ENCODE data around the gene CALD1. TPM values are rescaled to one million over a fixed set of nuclear protein-coding genes. Genes with fewer than 3 reads are reported as not detected.

CALD1 gene
- total RNA-seq, 1 donor: 3,507 TPM

DNA sequence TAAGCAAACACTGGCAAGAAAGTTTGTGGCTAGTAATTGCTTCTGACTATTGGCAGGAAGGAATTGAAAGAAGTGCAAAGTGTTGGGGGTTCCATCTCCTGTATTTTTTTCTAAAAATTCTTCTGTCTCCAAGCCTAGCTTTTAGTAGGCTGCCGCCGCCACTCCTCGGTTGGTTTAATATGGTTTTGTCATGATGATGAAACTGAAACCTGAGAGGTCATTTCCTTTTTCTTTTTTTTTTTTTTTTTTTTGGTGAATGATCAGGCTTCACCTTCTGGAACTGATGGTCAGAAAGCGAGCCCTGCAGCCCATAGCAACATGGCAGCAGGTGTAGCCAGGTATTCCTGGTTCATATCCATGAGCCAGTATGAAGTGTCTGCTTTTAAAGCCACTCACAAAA lies 131.5 kb downstream of the CALD1 start:
- TF ChIP-seq, protein P1, sequence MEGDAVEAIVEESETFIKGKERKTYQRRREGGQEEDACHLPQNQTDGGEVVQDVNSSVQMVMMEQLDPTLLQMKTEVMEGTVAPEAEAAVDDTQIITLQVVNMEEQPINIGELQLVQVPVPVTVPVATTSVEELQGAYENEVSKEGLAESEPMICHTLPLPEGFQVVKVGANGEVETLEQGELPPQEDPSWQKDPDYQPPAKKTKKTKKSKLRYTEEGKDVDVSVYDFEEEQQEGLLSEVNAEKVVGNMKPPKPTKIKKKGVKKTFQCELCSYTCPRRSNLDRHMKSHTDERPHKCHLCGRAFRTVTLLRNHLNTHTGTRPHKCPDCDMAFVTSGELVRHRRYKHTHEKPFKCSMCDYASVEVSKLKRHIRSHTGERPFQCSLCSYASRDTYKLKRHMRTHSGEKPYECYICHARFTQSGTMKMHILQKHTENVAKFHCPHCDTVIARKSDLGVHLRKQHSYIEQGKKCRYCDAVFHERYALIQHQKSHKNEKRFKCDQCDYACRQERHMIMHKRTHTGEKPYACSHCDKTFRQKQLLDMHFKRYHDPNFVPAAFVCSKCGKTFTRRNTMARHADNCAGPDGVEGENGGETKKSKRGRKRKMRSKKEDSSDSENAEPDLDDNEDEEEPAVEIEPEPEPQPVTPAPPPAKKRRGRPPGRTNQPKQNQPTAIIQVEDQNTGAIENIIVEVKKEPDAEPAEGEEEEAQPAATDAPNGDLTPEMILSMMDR (IDR thresholded peaks at IDR 0.05; ENCODE audit: insufficient read depth, low read depth, low read length): no peak
- no peak for DNase-seq (ENCODE audit: low read depth)
- H3K4me3 ChIP-seq (ENCODE audit: low read depth, low read length): no peak overlapping the region

GRCh38 chr7:134916171-134916883 lies 136.9 kb downstream of the CALD1 start:
- peak; percentile 93 for DNase-seq (ENCODE audit: low read depth)
- H3K4me3 ChIP-seq (ENCODE audit: low read depth, low read length): no peak overlapping the region
- TF ChIP-seq, protein P1 (IDR thresholded peaks at IDR 0.05; ENCODE audit: insufficient read depth, low read depth, low read length): no peak

- peak; percentile 80 for DNase-seq (ENCODE audit: low read depth)
- TF ChIP-seq, protein P1 (IDR thresholded peaks at IDR 0.05; ENCODE audit: insufficient read depth, low read depth, low read length): no peak
- H3K4me3 ChIP-seq (ENCODE audit: low read depth, low read length): no peak overlapping the region
These were observed 139.8 kb downstream of the CALD1 start for GRCh38 chr7:134919240-134919641.

- TF ChIP-seq, protein P1 (IDR thresholded peaks at IDR 0.05; ENCODE audit: insufficient read depth, low read depth, low read length): no peak
- peak; percentile 97 for DNase-seq (ENCODE audit: low read depth)
These were observed 140.8 kb downstream of the CALD1 start for GRCh38 chr7:134920026-134920753.

GRCh38 chr7:134922720-134923704 lies 143.6 kb downstream of the CALD1 start:
- no peak for DNase-seq (ENCODE audit: low read depth)
- TF ChIP-seq, protein P1 (IDR thresholded peaks at IDR 0.05; ENCODE audit: insufficient read depth, low read depth, low read length): no peak
- H3K4me3 ChIP-seq (ENCODE audit: low read depth, low read length): no peak overlapping the region

More at GRCh38 chr7:134920026-134920753, 140.8 kb downstream of the CALD1 start:
- H3K4me3 ChIP-seq (ENCODE audit: low read depth, low read length): peak overlapping the region; percentile 17

GRCh38 chr7:134925766-134926165 lies 146.3 kb downstream of the CALD1 start:
- TF ChIP-seq, protein P1 (IDR thresholded peaks at IDR 0.05; ENCODE audit: insufficient read depth, low read depth, low read length): no peak
- no peak overlapping the region for H3K4me3 ChIP-seq (ENCODE audit: low read depth, low read length)
- no peak for DNase-seq (ENCODE audit: low read depth)

Data from fibroblast of villous mesenchyme (primary cell).